Gastrocnemius medialis (tissue), 4 donors: Measurements from ENCODE around the gene VAX1.

ENCODE experiments used
- POLR2A ChIP-seq, 2 donors: fragments of 450-650 bp; IDR thresholded peaks; one replicate each; pipeline ENCODE4 v1.6.1; 2017; ENCODE audit warnings: antibody characterized with exemption in 2 of 2, mild to moderate bottlenecking in 2 of 2, moderate library complexity in 2 of 2
- TF ChIP-seq, protein P1 (sequence below), 5 experiments: fragments of 450-650 bp in 3 of 5; fragments of 200-600 bp in 2 of 5; sonication (generic) in 2 of 5; IDR thresholded peaks in 4 of 5; conservative IDR thresholded peaks in 1 of 5; 1 replicate in 4 of 5; 2 replicates in 1 of 5; pipeline ENCODE4 v1.5.1; 2016 to 2019; ENCODE audit warnings: antibody characterized with exemption in 5 of 5, mild to moderate bottlenecking in 3 of 5, moderate library complexity in 3 of 5

DNA sequence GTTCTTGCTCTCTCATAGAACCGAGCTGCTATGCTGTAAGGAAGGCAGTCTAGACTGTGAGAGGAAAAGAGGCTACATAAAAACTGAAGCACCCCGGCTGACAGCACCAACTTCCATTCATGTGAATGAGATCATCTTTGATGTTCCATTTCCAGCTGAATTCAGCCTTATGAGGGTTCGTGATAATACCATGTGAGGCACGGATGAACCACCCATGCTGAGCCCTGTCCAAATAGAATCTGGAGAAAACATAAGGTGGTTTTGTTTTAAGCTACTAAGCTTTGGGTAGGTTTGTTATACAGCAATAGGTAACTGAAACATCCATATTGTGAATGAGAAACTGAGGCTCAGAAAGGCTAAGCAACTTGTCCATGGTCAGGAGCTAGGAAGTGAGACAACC lies 6.9 kb upstream of the VAX1 start:
- TF ChIP-seq, protein P1, sequence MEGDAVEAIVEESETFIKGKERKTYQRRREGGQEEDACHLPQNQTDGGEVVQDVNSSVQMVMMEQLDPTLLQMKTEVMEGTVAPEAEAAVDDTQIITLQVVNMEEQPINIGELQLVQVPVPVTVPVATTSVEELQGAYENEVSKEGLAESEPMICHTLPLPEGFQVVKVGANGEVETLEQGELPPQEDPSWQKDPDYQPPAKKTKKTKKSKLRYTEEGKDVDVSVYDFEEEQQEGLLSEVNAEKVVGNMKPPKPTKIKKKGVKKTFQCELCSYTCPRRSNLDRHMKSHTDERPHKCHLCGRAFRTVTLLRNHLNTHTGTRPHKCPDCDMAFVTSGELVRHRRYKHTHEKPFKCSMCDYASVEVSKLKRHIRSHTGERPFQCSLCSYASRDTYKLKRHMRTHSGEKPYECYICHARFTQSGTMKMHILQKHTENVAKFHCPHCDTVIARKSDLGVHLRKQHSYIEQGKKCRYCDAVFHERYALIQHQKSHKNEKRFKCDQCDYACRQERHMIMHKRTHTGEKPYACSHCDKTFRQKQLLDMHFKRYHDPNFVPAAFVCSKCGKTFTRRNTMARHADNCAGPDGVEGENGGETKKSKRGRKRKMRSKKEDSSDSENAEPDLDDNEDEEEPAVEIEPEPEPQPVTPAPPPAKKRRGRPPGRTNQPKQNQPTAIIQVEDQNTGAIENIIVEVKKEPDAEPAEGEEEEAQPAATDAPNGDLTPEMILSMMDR (IDR thresholded peaks at IDR 0.05 in 4 of 5, conservative IDR thresholded peaks at IDR 0.05 in 1 of 5) = no peak
- TF ChIP-seq POLR2A (IDR thresholded peaks at IDR 0.05) = no peak
